ENCODE measurements around the gene GET3.

Gene GET3

GRCh38 chr19:12730064-12730463 is 7.2 kb upstream of the GET3 start:
- Histone ChIP-seq H4K20me1 (peaks cover 50 to 72% (median 58%) of the 10 kb centered on the region in 11 experiments), H3K36me3 (peaks cover 49 to 68% (median 63%) of the 10 kb centered on the region in 11 experiments), H3K27me3 (no peaks in the 10 kb centered on the region), H3K9ac (peak overlapping the region in 8 of 11 experiments; percentile 8 to 99 (median 45); a peak in 12 of 22 replicates), H3K4me3 (no peak overlapping the region), H3K27ac (0 out of 22 replicates have a peak overlapping the region, but pooled peaks of 1 of the 11 experiments have one; percentile 1), H3K4me2 (peak overlapping the region; percentile 18 to 99 (median 94); a peak in 20 of 22 replicates), H3K4me1 (peaks cover 39 to 44% (median 40%) of the 10 kb centered on the region in 10 experiments), H3K9me3 (replicated peaks in 1 of 11) (no peaks in the 10 kb centered on the region)
- no peak for TF ChIP-seq Cebpa-rat (IDR thresholded peaks at IDR 0.05)

GRCh38 chr19:12731337-12731736 is 6.0 kb upstream of the GET3 start:
- TF ChIP-seq Cebpa-rat (IDR thresholded peaks at IDR 0.05), result no peak
- Histone ChIP-seq H3K4me1 (peaks cover 42 to 57% (median 50%) of the 10 kb centered on the region in 10 experiments), H3K4me2 (peak overlapping the region in 10 of 11 experiments; percentile 90 to 99 (median 96); a peak in 17 of 22 replicates), H3K9me3 (replicated peaks in 1 of 11) (no peaks in the 10 kb centered on the region), H3K27ac (peak overlapping the region in 2 of 11 experiments; percentile 13 to 44; a peak in 4 of 22 replicates), H3K9ac (peak overlapping the region in 10 of 11 experiments; percentile 30 to 100 (median 96); a peak in 17 of 22 replicates), H3K36me3 (peaks cover 49 to 68% (median 63%) of the 10 kb centered on the region in 11 experiments), H3K27me3 (no peaks in the 10 kb centered on the region), H4K20me1 (peaks cover 50 to 72% (median 58%) of the 10 kb centered on the region in 11 experiments), H3K4me3 (peak overlapping the region in 1 of 10 experiments; percentile 13; a peak in 1 of 20 replicates)

GRCh38 chr19:12733369-12734214 is 3.7 kb upstream of the GET3 start:
- Histone ChIP-seq H3K9ac (peak overlapping the region; percentile 96 to 100 (median 99)), H3K4me3 (peak overlapping the region; percentile 89 to 98 (median 96)), H3K9me3 (replicated peaks in 1 of 11) (no peaks in the 10 kb centered on the region), H4K20me1 (peaks cover 49 to 62% (median 54%) of the 10 kb centered on the region in 11 experiments), H3K27ac (peak overlapping the region; percentile 95 to 100 (median 99)), H3K4me1 (peaks cover 56 to 71% (median 65%) of the 10 kb centered on the region in 10 experiments), H3K27me3 (no peaks in the 10 kb centered on the region), H3K36me3 (peaks cover 40 to 49% (median 46%) of the 10 kb centered on the region in 11 experiments), H3K4me2 (peak overlapping the region; percentile 90 to 99 (median 95))
- TF ChIP-seq Cebpa-rat (IDR thresholded peaks at IDR 0.05), result no peak

DNA sequence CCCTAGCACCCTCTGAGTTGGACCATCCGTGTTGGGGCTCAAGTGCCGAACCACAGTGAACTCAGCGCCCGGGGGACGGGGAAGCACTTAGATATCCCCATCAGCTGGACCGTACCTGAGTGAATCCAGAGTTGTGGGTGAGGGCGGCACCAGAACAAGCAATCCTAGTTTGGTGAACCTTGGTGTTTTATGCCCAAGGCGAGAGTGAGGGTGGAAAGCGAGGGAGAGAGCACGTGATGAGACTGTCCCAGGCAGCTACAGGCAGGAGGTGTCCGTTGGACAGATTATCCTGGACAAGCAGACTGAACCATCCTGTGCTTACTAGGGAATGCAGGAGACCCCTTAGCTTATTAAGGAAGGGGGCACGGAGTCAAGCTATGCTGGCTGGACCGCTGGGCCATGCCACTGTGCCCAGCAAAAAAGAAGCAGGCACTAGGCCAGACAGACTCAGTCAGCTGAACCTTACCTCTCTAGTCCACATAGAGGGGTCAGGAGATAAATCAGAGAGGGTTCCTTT is 596 bp downstream of the GET3 start:
- peak overlapping the region; percentile 79 to 95 (median 88) for H3K9ac ChIP-seq
- H4K20me1 ChIP-seq, result peaks cover 6 to 19% (median 11%) of the 10 kb centered on the region in 11 experiments
- H3K4me3 ChIP-seq, result peak overlapping the region; percentile 81 to 94 (median 88)
- peak overlapping the region; percentile 89 to 98 (median 95) for H3K27ac ChIP-seq
- TF ChIP-seq Cebpa-rat (IDR thresholded peaks at IDR 0.05), result no peak
- H3K36me3 ChIP-seq, result peaks cover 36 to 49% (median 44%) of the 10 kb centered on the region in 11 experiments
- peaks cover 30 to 43% (median 37%) of the 10 kb centered on the region in 10 experiments for H3K4me1 ChIP-seq
- no peaks in the 10 kb centered on the region for H3K9me3 ChIP-seq (replicated peaks in 1 of 11)
- peak overlapping the region; percentile 96 to 100 (median 98) for H3K4me2 ChIP-seq
- H3K27me3 ChIP-seq, result no peaks in the 10 kb centered on the region

DNA sequence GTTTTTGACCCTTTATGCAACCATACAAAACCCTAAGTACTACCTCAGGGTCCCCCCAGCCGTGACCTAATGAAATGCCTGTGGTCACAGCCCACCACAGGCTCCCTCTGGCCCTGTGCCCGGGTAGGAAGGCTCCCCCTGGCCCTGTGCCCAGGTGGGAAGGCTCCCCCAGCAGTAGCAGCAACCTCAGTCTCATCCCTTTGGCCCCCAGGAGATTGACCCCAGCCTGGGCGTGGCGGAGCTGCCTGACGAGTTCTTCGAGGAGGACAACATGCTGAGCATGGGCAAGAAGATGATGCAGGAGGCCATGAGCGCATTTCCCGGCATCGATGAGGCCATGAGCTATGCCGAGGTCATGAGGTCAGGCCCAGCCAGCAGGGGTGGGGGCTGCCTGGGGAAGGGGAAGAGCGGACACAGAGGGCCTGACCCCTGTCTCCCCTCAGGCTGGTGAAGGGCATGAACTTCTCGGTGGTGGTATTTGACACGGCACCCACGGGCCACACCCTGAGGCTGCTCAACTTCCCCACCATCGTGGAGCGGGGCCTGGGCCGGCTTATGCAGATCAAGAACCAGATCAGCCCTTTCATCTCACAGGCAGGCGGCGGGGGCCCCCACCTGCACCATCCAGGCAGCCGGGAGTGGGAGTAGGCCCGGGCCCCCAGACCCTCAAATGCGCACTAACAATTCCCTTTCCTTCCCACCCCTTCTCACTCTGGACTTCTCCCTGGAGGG is 8.0 kb downstream of the GET3 start:
- no peak for TF ChIP-seq Cebpa-rat (IDR thresholded peaks at IDR 0.05)
- Histone ChIP-seq H3K9me3 (replicated peaks in 1 of 11) (peaks cover 12 to 26% (median 17%) of the 10 kb centered on the region in 11 experiments), H4K20me1 (peaks cover 0 to 30% (median 15%) of the 10 kb centered on the region in 11 experiments; a peak in 9 of 22 replicates), H3K9ac (peak overlapping the region in 10 of 11 experiments; percentile 3 to 52 (median 29); a peak in 11 of 22 replicates), H3K27ac (peak overlapping the region in 1 of 11 experiments; percentile 43; a peak in 3 of 22 replicates), H3K4me1 (peaks cover 20 to 47% (median 37%) of the 10 kb centered on the region in 10 experiments), H3K4me3 (no peak overlapping the region), H3K4me2 (peak overlapping the region; percentile 10 to 63 (median 51); a peak in 19 of 22 replicates), H3K27me3 (0 out of 22 replicates have a peak, but pooled peaks cover 0 to 4% (median 0%) of the 10 kb centered on the region in 11 experiments), H3K36me3 (peaks cover 60 to 81% (median 75%) of the 10 kb centered on the region in 11 experiments)

DNA sequence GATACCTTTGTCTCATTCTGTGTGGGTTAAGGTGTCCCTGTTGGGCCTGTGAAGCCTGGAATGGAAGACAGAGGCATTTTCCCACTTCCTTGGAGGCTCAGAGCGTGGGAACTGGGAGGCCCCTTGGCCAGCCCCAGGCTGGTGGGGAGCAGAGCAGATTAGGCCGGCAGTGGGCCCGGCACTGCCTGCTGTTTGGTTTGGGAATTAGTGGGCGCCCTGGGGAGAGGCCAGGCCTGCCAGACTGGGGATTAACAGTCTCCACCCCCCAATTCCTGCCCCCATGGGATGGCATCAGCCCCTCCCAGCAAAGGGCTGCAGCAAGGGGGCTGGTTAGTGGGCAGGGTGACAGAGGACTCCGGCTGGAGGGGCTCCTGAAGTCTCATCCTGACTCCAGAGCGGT is 11.2 kb downstream of the GET3 start:
- H4K20me1 ChIP-seq, result peaks cover 0 to 30% (median 15%) of the 10 kb centered on the region in 11 experiments; a peak in 9 of 22 replicates
- H3K9ac ChIP-seq, result no peak overlapping the region
- H3K27ac ChIP-seq, result peak overlapping the region in 3 of 11 experiments; percentile 73; a peak in 4 of 22 replicates
- no peak for TF ChIP-seq Cebpa-rat (IDR thresholded peaks at IDR 0.05)
- no peak overlapping the region for H3K4me3 ChIP-seq
- H3K4me1 ChIP-seq, result peaks cover 26 to 63% (median 52%) of the 10 kb centered on the region in 10 experiments
- H3K36me3 ChIP-seq, result peaks cover 39 to 51% (median 48%) of the 10 kb centered on the region in 11 experiments
- peak overlapping the region in 4 of 11 experiments; percentile 96 to 99 (median 98); a peak in 4 of 22 replicates for H3K4me2 ChIP-seq
- H3K9me3 ChIP-seq (replicated peaks in 1 of 11), result peaks cover 12 to 26% (median 17%) of the 10 kb centered on the region in 11 experiments
- peaks cover 0 to 12% (median 0%) of the 10 kb centered on the region in 11 experiments; a peak in 1 of 22 replicates for H3K27me3 ChIP-seq

DNA sequence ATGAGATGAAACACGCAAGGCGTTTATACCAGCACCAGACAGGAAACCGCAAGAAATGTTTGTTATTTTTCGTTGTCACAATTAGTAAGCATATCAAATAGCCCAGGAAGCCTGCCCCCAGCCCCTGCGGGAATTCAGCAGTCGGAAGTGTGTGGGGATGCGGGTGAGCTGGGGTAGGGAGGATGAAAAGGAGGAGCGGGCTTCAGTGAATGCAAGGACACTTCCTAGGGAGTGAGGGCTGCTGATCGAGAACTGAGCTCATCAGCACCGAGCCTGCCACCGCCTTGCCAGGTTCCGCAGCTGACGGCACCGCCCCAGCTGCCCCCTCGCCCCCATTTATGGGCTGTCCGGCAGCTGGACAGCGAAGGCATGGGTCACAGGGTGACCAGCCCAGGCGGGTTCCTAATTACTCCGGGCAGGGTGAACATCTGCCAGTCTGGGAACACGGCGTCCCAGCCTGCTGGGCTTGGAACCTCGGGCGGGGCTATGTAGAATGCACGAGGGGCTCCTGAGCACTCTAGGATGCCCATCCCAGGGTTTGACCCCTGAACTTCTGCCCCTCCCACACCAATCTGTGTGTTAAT is 12.7 kb downstream of the GET3 start:
- peak overlapping the region in 9 of 11 experiments; percentile 44 to 73 (median 62); a peak in 19 of 22 replicates for H3K27ac ChIP-seq
- peaks cover 23 to 61% (median 41%) of the 10 kb centered on the region in 10 experiments for H3K4me1 ChIP-seq
- H3K9me3 ChIP-seq (replicated peaks in 1 of 11), result peaks cover 12 to 26% (median 17%) of the 10 kb centered on the region in 11 experiments
- H3K4me2 ChIP-seq, result peak overlapping the region; percentile 92 to 99 (median 98)
- peaks cover 0 to 24% (median 7%) of the 10 kb centered on the region in 11 experiments; a peak in 9 of 22 replicates for H4K20me1 ChIP-seq
- H3K9ac ChIP-seq, result peak overlapping the region; percentile 54 to 76 (median 66); a peak in 21 of 22 replicates
- H3K36me3 ChIP-seq, result peaks cover 33 to 39% (median 37%) of the 10 kb centered on the region in 11 experiments
- peaks cover 0 to 12% (median 0%) of the 10 kb centered on the region in 11 experiments; a peak in 1 of 22 replicates for H3K27me3 ChIP-seq
- peak overlapping the region; percentile 23 to 63 (median 45); a peak in 17 of 20 replicates for H3K4me3 ChIP-seq
- TF ChIP-seq Cebpa-rat (IDR thresholded peaks at IDR 0.05), result no peak

Data from BLaER1 treated with 17β-estradiol and CSF1 and Interleukin-3, amounts not matched to agents 10 nM and 100 nM (cell line).